Liver (tissue), 9 donors: ENCODE measurements around the gene DYNC1H1. TPM values are rescaled to one million over a fixed set of nuclear protein-coding genes. Genes with fewer than 3 reads are reported as not detected.

Experiments
- DNase-seq: peaks from one replicate; pipeline ENCODE4 v3.0.0-alpha.2; 2017; ENCODE audit warnings: low spot score
- H3K27ac ChIP-seq, 2 donors: one replicate each; pipeline ENCODE4 v1.7.0; 2013; ENCODE audit warnings: inconsistent platforms in 2 of 2, low read length in 2 of 2, control low read depth in 1 of 2, low read depth in 1 of 2, mild to moderate bottlenecking in 1 of 2
- H3K27me3 ChIP-seq, 4 donors: one replicate each; pipeline versions ENCODE4 v1.6.1 to v1.7.0; 2013; ENCODE audit warnings: low read length in 3 of 4, inconsistent platforms in 1 of 4, mild to moderate bottlenecking in 1 of 4, moderate library complexity in 1 of 4; ENCODE audit not compliant: control insufficient read depth in 4 of 4, insufficient read depth in 4 of 4
- H3K36me3 ChIP-seq, 4 donors: one replicate each; pipeline versions ENCODE4 v1.6.1 to v1.7.0; 2013; ENCODE audit warnings: low read length in 3 of 4, mild to moderate bottlenecking in 3 of 4, low read depth in 1 of 4, moderate library complexity in 1 of 4; ENCODE audit not compliant: control insufficient read depth in 4 of 4, insufficient read depth in 3 of 4
- H3K4me1 ChIP-seq, 4 donors: one replicate each; pipeline versions ENCODE4 v1.6.1 to v1.7.0; 2013; ENCODE audit warnings: low read length in 3 of 4, mild to moderate bottlenecking in 3 of 4, moderate library complexity in 1 of 4; ENCODE audit not compliant: control insufficient read depth in 4 of 4, insufficient read depth in 4 of 4
- H3K4me3 ChIP-seq, 3 donors: one replicate each; pipeline versions ENCODE4 v1.6.1 to v1.7.0; 2013; ENCODE audit warnings: low read length in 3 of 3, control low read depth in 1 of 3, low read depth in 1 of 3, mild to moderate bottlenecking in 1 of 3
- H3K9ac ChIP-seq, 2 donors: one replicate each; pipeline ENCODE4 v1.7.0; 2013; ENCODE audit warnings: low read length in 2 of 2, mild to moderate bottlenecking in 2 of 2, moderate library complexity in 2 of 2, control low read depth in 1 of 2, low read depth in 1 of 2
- H3K9me3 ChIP-seq, 4 donors: one replicate each; pipeline versions ENCODE4 v1.6.1 to v1.7.0; 2013; ENCODE audit warnings: low read length in 3 of 4; ENCODE audit not compliant: control insufficient read depth in 4 of 4
- EGR1 ChIP-seq, 2 donors: IDR thresholded peaks; 2 replicates each; pipeline ENCODE4 v1.6.1; 2016 to 2018; ENCODE audit warnings: antibody characterized with exemption in 2 of 2, low read depth in 2 of 2
- FOXA1 ChIP-seq: IDR thresholded peaks from 2 replicates; pipeline ENCODE4 v1.6.1; 2016; ENCODE audit warnings: antibody characterized with exemption
- FOXA2 ChIP-seq: IDR thresholded peaks from 2 replicates; pipeline ENCODE4 v1.6.1; 2016; ENCODE audit warnings: antibody characterized with exemption
- GABPA ChIP-seq, 2 donors: IDR thresholded peaks in 1 of 2; conservative IDR thresholded peaks in 1 of 2; 2 replicates each; pipeline ENCODE4 v1.6.1; 2016; ENCODE audit warnings: antibody characterized with exemption in 2 of 2, mild to moderate bottlenecking in 1 of 2, moderate library complexity in 1 of 2
- HNF4A ChIP-seq, 2 donors: conservative IDR thresholded peaks; 2 replicates each; pipeline ENCODE4 v1.6.1; 2016; ENCODE audit warnings: antibody characterized with exemption in 2 of 2, mild to moderate bottlenecking in 2 of 2
- HNF4G ChIP-seq: IDR thresholded peaks from 2 replicates; pipeline ENCODE4 v1.6.1; 2016; ENCODE audit warnings: antibody characterized with exemption
- JUND ChIP-seq, 2 donors: IDR thresholded peaks; 2 replicates each; pipeline ENCODE4 v1.6.1; 2016; ENCODE audit warnings: antibody characterized with exemption in 2 of 2
- MAX ChIP-seq: IDR thresholded peaks from 2 replicates; pipeline ENCODE4 v1.6.1; 2016; ENCODE audit warnings: antibody characterized with exemption
- NR2F2 ChIP-seq: IDR thresholded peaks from 2 replicates; pipeline ENCODE4 v1.6.1; 2016; ENCODE audit warnings: antibody characterized with exemption
- RAD21 ChIP-seq, 2 donors: IDR thresholded peaks; 2 replicates each; pipeline ENCODE4 v1.6.1; 2016; ENCODE audit warnings: antibody characterized with exemption in 2 of 2, mild to moderate bottlenecking in 2 of 2
- REST ChIP-seq: IDR thresholded peaks from 2 replicates; pipeline ENCODE4 v1.6.1; 2016; ENCODE audit warnings: antibody characterized with exemption, mild to moderate bottlenecking
- RXRA ChIP-seq, 2 donors: IDR thresholded peaks; 2 replicates each; pipeline ENCODE4 v1.6.1; 2017 to 2018; ENCODE audit warnings: antibody characterized with exemption in 2 of 2, mild to moderate bottlenecking in 1 of 2
- SP1 ChIP-seq: IDR thresholded peaks from 2 replicates; pipeline ENCODE4 v1.6.1; 2018; ENCODE audit warnings: antibody characterized with exemption, mild to moderate bottlenecking
- TAF1 ChIP-seq: conservative IDR thresholded peaks from 2 replicates; pipeline ENCODE4 v1.6.1; 2016; ENCODE audit warnings: antibody characterized with exemption, mild to moderate bottlenecking
- YY1 ChIP-seq: IDR thresholded peaks from 2 replicates; pipeline ENCODE4 v1.6.1; 2016; ENCODE audit warnings: antibody characterized with exemption, mild to moderate bottlenecking
- WGBS: extraction: QIAGEN DNeasy Blood & Tissue Kit; methylation state at CpG from one replicate; pipeline ENCODE4 v1.1.7; 2013; 5-methylcytosine and 5-hydroxymethylcytosine counted together
- polyA plus RNA-seq, 2 donors: library from polyadenylated mRNA; stranded (reverse) in 1 of 2; unstranded in 1 of 2; fragments of 200-250 nt in 1 of 2; fragments of >200 nt in 1 of 2; fragmentation: Nextera tagmentation in 1 of 2; extraction: Ambion mirVana in 1 of 2; gene quantifications; one replicate each; pipeline versions ENCODE4 v1.2.1 to v1.2.3, GENCODE V29; 2013 to 2015
- total RNA-seq, 2 donors: library from RNA; depleted of rRNA; stranded (reverse); fragments of >200 nt; gene quantifications; one replicate each; pipeline ENCODE4 v1.2.3, GENCODE V29; 2014
- TF ChIP-seq, protein P1 (sequence below): fragments of 150-350 bp; IDR thresholded peaks from 2 replicates; pipeline ENCODE4 v1.5.1; 2017; ENCODE audit warnings: improper control_type of control experiment, low read depth, low read length; ENCODE audit not compliant: missing input control
- TF ChIP-seq, protein P2 (sequence below): IDR thresholded peaks from 2 replicates; pipeline ENCODE4 v1.6.1; 2016; ENCODE audit warnings: antibody characterized with exemption
- TF ChIP-seq, protein P3 (sequence below): IDR thresholded peaks from 2 replicates; pipeline ENCODE4 v1.6.1; 2016; ENCODE audit warnings: antibody characterized with exemption
- donor health status: healthy.
- donor health status: healthy.
- donor health status: healthy.
- donor health status: healthy.
- donor health status: healthy.

DYNC1H1 gene
- total and polyA plus RNA-seq, 4 donors, result 50.3 to 201 (median 82.6) TPM

GRCh38 chr14:101929096-101929495, 35.3 kb upstream of the DYNC1H1 start:
- DNase-seq, result no peak
- no peak overlapping the region for H3K27ac ChIP-seq
- peaks cover 2 to 12% (median 7%) of the 10 kb centered on the region in 4 donors for H3K36me3 ChIP-seq
- H3K4me3 ChIP-seq, result no peak overlapping the region
- no peaks in the 10 kb centered on the region for H3K9me3 ChIP-seq
- H3K27me3 ChIP-seq, result no peaks in the 10 kb centered on the region
- no peak for TF ChIP-seq FOXA2
- TF ChIP-seq REST, result no peak
- no peak for TF ChIP-seq HNF4G
- no peak for TF ChIP-seq RXRA (IDR thresholded peaks at IDR 0.05)
- no peak for TF ChIP-seq HNF4A (conservative IDR thresholded peaks at IDR 0.05)
- no peak for TF ChIP-seq JUND (IDR thresholded peaks at IDR 0.05)
- 94% methylated on average over 10 of the region's 10 CpGs for WGBS
- no peaks in the 10 kb centered on the region for H3K4me1 ChIP-seq
- H3K9ac ChIP-seq, result no peak overlapping the region

- no peak overlapping the region for H3K27ac ChIP-seq
- no peaks in the 10 kb centered on the region for H3K4me1 ChIP-seq
- no peak for TF ChIP-seq YY1
- TF ChIP-seq, protein P1, sequence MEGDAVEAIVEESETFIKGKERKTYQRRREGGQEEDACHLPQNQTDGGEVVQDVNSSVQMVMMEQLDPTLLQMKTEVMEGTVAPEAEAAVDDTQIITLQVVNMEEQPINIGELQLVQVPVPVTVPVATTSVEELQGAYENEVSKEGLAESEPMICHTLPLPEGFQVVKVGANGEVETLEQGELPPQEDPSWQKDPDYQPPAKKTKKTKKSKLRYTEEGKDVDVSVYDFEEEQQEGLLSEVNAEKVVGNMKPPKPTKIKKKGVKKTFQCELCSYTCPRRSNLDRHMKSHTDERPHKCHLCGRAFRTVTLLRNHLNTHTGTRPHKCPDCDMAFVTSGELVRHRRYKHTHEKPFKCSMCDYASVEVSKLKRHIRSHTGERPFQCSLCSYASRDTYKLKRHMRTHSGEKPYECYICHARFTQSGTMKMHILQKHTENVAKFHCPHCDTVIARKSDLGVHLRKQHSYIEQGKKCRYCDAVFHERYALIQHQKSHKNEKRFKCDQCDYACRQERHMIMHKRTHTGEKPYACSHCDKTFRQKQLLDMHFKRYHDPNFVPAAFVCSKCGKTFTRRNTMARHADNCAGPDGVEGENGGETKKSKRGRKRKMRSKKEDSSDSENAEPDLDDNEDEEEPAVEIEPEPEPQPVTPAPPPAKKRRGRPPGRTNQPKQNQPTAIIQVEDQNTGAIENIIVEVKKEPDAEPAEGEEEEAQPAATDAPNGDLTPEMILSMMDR, result no peak
- no peak for TF ChIP-seq MAX
- no peak for TF ChIP-seq GABPA (IDR thresholded peaks at IDR 0.05 in 1 of 2, conservative IDR thresholded peaks at IDR 0.05 in 1 of 2)
- no peak for TF ChIP-seq RAD21 (IDR thresholded peaks at IDR 0.05)
- TF ChIP-seq TAF1, result no peak
- no peak for TF ChIP-seq EGR1 (IDR thresholded peaks at IDR 0.05; ENCODE audit: low read depth in 2 of 2)
- no peak for TF ChIP-seq FOXA1
- TF ChIP-seq FOXA2, result no peak
- TF ChIP-seq NR2F2, result no peak
- TF ChIP-seq, protein P2, sequence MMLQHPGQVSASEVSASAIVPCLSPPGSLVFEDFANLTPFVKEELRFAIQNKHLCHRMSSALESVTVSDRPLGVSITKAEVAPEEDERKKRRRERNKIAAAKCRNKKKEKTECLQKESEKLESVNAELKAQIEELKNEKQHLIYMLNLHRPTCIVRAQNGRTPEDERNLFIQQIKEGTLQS, result no peak
- no peak for TF ChIP-seq JUND (IDR thresholded peaks at IDR 0.05)
- TF ChIP-seq REST, result no peak
- no peak for TF ChIP-seq SP1
- TF ChIP-seq, protein P3, sequence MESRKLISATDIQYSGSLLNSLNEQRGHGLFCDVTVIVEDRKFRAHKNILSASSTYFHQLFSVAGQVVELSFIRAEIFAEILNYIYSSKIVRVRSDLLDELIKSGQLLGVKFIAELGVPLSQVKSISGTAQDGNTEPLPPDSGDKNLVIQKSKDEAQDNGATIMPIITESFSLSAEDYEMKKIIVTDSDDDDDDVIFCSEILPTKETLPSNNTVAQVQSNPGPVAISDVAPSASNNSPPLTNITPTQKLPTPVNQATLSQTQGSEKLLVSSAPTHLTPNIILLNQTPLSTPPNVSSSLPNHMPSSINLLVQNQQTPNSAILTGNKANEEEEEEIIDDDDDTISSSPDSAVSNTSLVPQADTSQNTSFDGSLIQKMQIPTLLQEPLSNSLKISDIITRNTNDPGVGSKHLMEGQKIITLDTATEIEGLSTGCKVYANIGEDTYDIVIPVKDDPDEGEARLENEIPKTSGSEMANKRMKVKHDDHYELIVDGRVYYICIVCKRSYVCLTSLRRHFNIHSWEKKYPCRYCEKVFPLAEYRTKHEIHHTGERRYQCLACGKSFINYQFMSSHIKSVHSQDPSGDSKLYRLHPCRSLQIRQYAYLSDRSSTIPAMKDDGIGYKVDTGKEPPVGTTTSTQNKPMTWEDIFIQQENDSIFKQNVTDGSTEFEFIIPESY, result no peak
- no peak overlapping the region for H3K4me3 ChIP-seq
- H3K9ac ChIP-seq, result no peak overlapping the region
- DNase-seq, result no peak
- peaks cover 2 to 10% (median 6%) of the 10 kb centered on the region in 4 donors for H3K36me3 ChIP-seq
- WGBS, result 95% methylated on average over 9 of the region's 9 CpGs
- H3K9me3 ChIP-seq, result no peaks in the 10 kb centered on the region
- H3K27me3 ChIP-seq, result no peaks in the 10 kb centered on the region
These were observed 34.4 kb upstream of the DYNC1H1 start for GRCh38 chr14:101929946-101930345.
